GM19240 (cell line): ENCODE results near the gene INPP5B.
"Not testable (repeated sequence)": the region's sequence is repeated elsewhere in the genome, so short reads cannot be mapped to it uniquely, and the experiment has no call there.

Experiments used
- DNase-seq: peaks from one replicate; pipeline ENCODE4 v3.0.0; 2011; ENCODE audit warnings: low spot score; ENCODE audit not compliant: insufficient read length

The INPP5B gene

GRCh38 chr1:37946703-37947360 lies at the start of gene INPP5B:
Gene INPP5B, minus strand, starts transcription at chr1:37947053. Its CDS starts 745 bp downstream, at chr1:37946308.
- peak; percentile 96 for DNase-seq

GRCh38 chr1:37995751-37996345 lies 49.0 kb upstream of the INPP5B start:
- DNase-seq, result no peak

GRCh38 chr1:37994886-37995566 lies 48.2 kb upstream of the INPP5B start:
- no peak for DNase-seq

- no peak for DNase-seq
Observed at GRCh38 chr1:37989361-37989930, 42.6 kb upstream of the INPP5B start.

GRCh38 chr1:37987679-37988078 lies 40.8 kb upstream of the INPP5B start:
- DNase-seq, result no peak

- no peak for DNase-seq
Observed at GRCh38 chr1:37983546-37983945, 36.7 kb upstream of the INPP5B start.

GRCh38 chr1:37978541-37978940 lies 31.7 kb upstream of the INPP5B start:
- DNase-seq, result no peak

- not testable (repeated sequence) for DNase-seq
Observed at GRCh38 chr1:37975083-37975482, 28.2 kb upstream of the INPP5B start.

GRCh38 chr1:37974567-37974966 lies 27.7 kb upstream of the INPP5B start:
- DNase-seq, result no peak

- DNase-seq, result not testable (repeated sequence)
Observed at GRCh38 chr1:37973684-37974083, 26.8 kb upstream of the INPP5B start.

- no peak for DNase-seq
Observed at GRCh38 chr1:37965301-37965700, 18.4 kb upstream of the INPP5B start.

- not testable (repeated sequence) for DNase-seq
Observed at GRCh38 chr1:37964106-37964505, 17.3 kb upstream of the INPP5B start.

- DNase-seq, result no peak
Observed at GRCh38 chr1:37958690-37959089, 11.8 kb upstream of the INPP5B start.

- no peak for DNase-seq
Observed at GRCh38 chr1:37955685-37956084, 8.8 kb upstream of the INPP5B start.

GRCh38 chr1:37954316-37954971 lies 7.6 kb upstream of the INPP5B start:
- DNase-seq, result no peak

- no peak for DNase-seq
Observed at GRCh38 chr1:37952738-37953137, 5.9 kb upstream of the INPP5B start.

GRCh38 chr1:37951783-37952624 lies 5.2 kb upstream of the INPP5B start:
- DNase-seq, result no peak

GRCh38 chr1:37951041-37951782 lies 4.4 kb upstream of the INPP5B start:
- no peak for DNase-seq

- DNase-seq, result no peak
Observed at GRCh38 chr1:37949524-37950152, 2.8 kb upstream of the INPP5B start.

GRCh38 chr1:37948841-37949240 lies 2.0 kb upstream of the INPP5B start:
- DNase-seq, result no peak
